ENCODE results near the gene CCNY.

- TF ChIP-seq CTCF (IDR thresholded peaks at IDR 0.05) (no peak), POLR2A (IDR thresholded peaks at IDR 0.05) (no peak)
Measured at GRCh38 chr10:35449944-35450343, 113.6 kb downstream of the CCNY start.
